ENCODE results near the gene RPH3AL.

GRCh38 chr17:384622-385177 lies 32.1 kb upstream of the RPH3AL start:
- TF ChIP-seq CTCF (IDR thresholded peaks at IDR 0.05; ENCODE audit: low read depth, low read length) = no peak
- no peak for TF ChIP-seq POLR2A (IDR thresholded peaks at IDR 0.05; ENCODE audit: extremely low read depth, insufficient read length)
- TF ChIP-seq MYC (IDR thresholded peaks at IDR 0.05; ENCODE audit: low read depth, low read length) = no peak
- TF ChIP-seq MAX (IDR thresholded peaks at IDR 0.05; ENCODE audit: low read depth, low read length) = no peak

All from NB4 (cell line).